GM19238 (cell line): ENCODE results near the gene SLC7A8.
"Not testable (repeated sequence)": the region's sequence is repeated elsewhere in the genome, so short reads cannot be mapped to it uniquely, and the experiment has no call there.

Source experiments
- DNase-seq: peaks from one replicate; pipeline ENCODE4 v3.0.0; 2011; ENCODE audit warnings: low spot score; ENCODE audit not compliant: insufficient read length

The SLC7A8 gene

GRCh38 chr14:23183479-23183878, at the start of gene SLC7A8:
Gene SLC7A8 (minus strand): TSS chr14:23183660. CDS start chr14:23182914, 746 bp downstream.
- no peak for DNase-seq

- not testable (repeated sequence) for DNase-seq
These were observed 48.9 kb upstream of the SLC7A8 start for GRCh38 chr14:23232241-23232808.

- no peak for DNase-seq
These were observed 45.4 kb upstream of the SLC7A8 start for GRCh38 chr14:23228812-23229211.

GRCh38 chr14:23227566-23227965, 44.1 kb upstream of the SLC7A8 start:
- no peak for DNase-seq

GRCh38 chr14:23224958-23225357, 41.5 kb upstream of the SLC7A8 start:
- not testable (repeated sequence) for DNase-seq

GRCh38 chr14:23219075-23219474, 35.6 kb upstream of the SLC7A8 start:
- DNase-seq: no peak

- no peak for DNase-seq
These were observed 33.9 kb upstream of the SLC7A8 start for GRCh38 chr14:23217032-23218020.

GRCh38 chr14:23215421-23215820, 32.0 kb upstream of the SLC7A8 start:
- no peak for DNase-seq

GRCh38 chr14:23209651-23210423, 26.4 kb upstream of the SLC7A8 start:
- no peak for DNase-seq

- no peak for DNase-seq
These were observed 24.9 kb upstream of the SLC7A8 start for GRCh38 chr14:23208324-23208723.

GRCh38 chr14:23207146-23207540, 23.7 kb upstream of the SLC7A8 start:
- DNase-seq: no peak

- DNase-seq: no peak
These were observed 23.1 kb upstream of the SLC7A8 start for GRCh38 chr14:23206422-23207145.

- no peak for DNase-seq
These were observed 18.5 kb upstream of the SLC7A8 start for GRCh38 chr14:23202001-23202400.

GRCh38 chr14:23199141-23199540, 15.7 kb upstream of the SLC7A8 start:
- DNase-seq: not testable (repeated sequence)

GRCh38 chr14:23196487-23196886, 13.0 kb upstream of the SLC7A8 start:
- DNase-seq: not testable (repeated sequence)

GRCh38 chr14:23195552-23196101, 12.2 kb upstream of the SLC7A8 start:
- no peak for DNase-seq

GRCh38 chr14:23193432-23193831, 10.0 kb upstream of the SLC7A8 start:
- no peak for DNase-seq

- no peak for DNase-seq
These were observed 4.5 kb upstream of the SLC7A8 start for GRCh38 chr14:23187925-23188324.

GRCh38 chr14:23186913-23187654, 3.6 kb upstream of the SLC7A8 start:
- DNase-seq: no peak

GRCh38 chr14:23185063-23185462, 1.6 kb upstream of the SLC7A8 start:
- no peak for DNase-seq
